ENCODE measurements around the gene DACT3.

The DACT3 gene, protein sequence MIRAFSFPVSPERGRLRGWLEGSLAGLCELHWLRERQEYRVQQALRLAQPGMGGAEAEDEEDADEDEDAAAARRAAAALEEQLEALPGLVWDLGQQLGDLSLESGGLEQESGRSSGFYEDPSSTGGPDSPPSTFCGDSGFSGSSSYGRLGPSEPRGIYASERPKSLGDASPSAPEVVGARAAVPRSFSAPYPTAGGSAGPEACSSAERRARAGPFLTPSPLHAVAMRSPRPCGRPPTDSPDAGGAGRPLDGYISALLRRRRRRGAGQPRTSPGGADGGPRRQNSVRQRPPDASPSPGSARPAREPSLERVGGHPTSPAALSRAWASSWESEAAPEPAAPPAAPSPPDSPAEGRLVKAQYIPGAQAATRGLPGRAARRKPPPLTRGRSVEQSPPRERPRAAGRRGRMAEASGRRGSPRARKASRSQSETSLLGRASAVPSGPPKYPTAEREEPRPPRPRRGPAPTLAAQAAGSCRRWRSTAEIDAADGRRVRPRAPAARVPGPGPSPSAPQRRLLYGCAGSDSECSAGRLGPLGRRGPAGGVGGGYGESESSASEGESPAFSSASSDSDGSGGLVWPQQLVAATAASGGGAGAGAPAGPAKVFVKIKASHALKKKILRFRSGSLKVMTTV

DNA sequence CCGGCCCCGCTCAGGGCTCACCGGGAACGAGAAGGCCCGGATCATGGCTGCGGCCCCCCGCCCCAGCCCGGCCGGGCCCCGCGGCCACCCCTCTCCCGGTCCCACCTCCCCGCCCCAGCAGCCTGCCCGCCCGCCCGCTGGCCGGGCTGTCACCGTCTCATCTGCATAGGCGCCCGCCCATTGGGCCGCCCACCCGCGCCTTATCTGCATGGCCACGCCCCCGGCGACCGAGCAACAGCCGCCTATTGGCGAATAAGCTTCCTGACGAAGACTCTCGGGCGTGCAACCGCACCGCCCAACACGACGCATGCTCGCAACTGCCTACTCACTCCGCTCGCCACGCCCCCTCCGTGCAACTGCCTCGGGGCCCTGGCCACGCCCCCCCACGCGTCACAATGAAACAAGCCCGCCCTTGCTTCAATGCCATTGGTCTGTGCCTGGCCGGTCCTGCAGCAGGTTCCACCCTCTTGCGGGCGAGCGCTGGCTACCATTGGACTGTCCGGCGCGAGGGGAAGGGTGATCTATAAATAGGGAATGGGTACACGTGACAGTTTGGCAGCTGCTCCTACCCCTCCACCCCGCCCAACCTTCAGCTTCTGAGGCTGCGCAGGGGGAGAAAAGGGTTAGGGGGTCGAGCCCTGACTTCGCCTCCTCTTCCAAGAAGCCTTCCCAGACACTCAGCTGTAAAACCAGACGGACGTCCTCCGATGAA lies at the start of gene DACT3:
TSS of gene DACT3 (minus strand) at position 163 of the 712 bp plus-strand sequence. CDS start at position 45, 118 bp downstream.
- no peaks in the 10 kb centered on the region for H3K27me3 ChIP-seq (ENCODE audit: insufficient read depth, low read length, poor library complexity, severe bottlenecking)
- H3K9me2 ChIP-seq (replicated peaks; ENCODE audit: low read depth, low read length), result no peaks in the 10 kb centered on the region
- TF ChIP-seq, protein P1, sequence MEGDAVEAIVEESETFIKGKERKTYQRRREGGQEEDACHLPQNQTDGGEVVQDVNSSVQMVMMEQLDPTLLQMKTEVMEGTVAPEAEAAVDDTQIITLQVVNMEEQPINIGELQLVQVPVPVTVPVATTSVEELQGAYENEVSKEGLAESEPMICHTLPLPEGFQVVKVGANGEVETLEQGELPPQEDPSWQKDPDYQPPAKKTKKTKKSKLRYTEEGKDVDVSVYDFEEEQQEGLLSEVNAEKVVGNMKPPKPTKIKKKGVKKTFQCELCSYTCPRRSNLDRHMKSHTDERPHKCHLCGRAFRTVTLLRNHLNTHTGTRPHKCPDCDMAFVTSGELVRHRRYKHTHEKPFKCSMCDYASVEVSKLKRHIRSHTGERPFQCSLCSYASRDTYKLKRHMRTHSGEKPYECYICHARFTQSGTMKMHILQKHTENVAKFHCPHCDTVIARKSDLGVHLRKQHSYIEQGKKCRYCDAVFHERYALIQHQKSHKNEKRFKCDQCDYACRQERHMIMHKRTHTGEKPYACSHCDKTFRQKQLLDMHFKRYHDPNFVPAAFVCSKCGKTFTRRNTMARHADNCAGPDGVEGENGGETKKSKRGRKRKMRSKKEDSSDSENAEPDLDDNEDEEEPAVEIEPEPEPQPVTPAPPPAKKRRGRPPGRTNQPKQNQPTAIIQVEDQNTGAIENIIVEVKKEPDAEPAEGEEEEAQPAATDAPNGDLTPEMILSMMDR (conservative IDR thresholded peaks at IDR 0.05; ENCODE audit: low read length), result no peak
- no peak for TF ChIP-seq EZH2phosphoT487 (IDR thresholded peaks at IDR 0.05; ENCODE audit: borderline replicate concordance)
- no peaks in the 10 kb centered on the region for H3K36me3 ChIP-seq (ENCODE audit: insufficient read depth, low read length)
- peaks cover 27% of the 10 kb centered on the region for H3K4me1 ChIP-seq (ENCODE audit: insufficient read depth, low read length, poor library complexity, severe bottlenecking)
- peak within 1 kb of the TSS; percentile 14 for H3K9ac ChIP-seq (ENCODE audit: low read depth, low read length, poor library complexity, severe bottlenecking)
- H4K20me1 ChIP-seq (ENCODE audit: insufficient read depth, low read length, poor library complexity, severe bottlenecking), result no peaks in the 10 kb centered on the region
- H3K4me3 ChIP-seq (ENCODE audit: low read length, poor library complexity, severe bottlenecking), result peak within 1 kb of the TSS; percentile 72
- peak within 1 kb of the TSS; percentile 84 for H3K4me2 ChIP-seq (ENCODE audit: low read depth, low read length, poor library complexity, severe bottlenecking)
- H3K79me2 ChIP-seq (ENCODE audit: insufficient read depth, low read length), result no peaks in the 10 kb centered on the region
- H3F3A ChIP-seq (ENCODE audit: low read depth), result 0 out of 2 replicates have a peak, but pooled peaks cover 4% of the 10 kb centered on the region
- peak within 1 kb of the TSS; percentile 76 for H2AFZ ChIP-seq (ENCODE audit: low read length)
- H3K9me3 ChIP-seq (ENCODE audit: insufficient read depth, low read depth, low read length), result no peaks in the 10 kb centered on the region

DNA sequence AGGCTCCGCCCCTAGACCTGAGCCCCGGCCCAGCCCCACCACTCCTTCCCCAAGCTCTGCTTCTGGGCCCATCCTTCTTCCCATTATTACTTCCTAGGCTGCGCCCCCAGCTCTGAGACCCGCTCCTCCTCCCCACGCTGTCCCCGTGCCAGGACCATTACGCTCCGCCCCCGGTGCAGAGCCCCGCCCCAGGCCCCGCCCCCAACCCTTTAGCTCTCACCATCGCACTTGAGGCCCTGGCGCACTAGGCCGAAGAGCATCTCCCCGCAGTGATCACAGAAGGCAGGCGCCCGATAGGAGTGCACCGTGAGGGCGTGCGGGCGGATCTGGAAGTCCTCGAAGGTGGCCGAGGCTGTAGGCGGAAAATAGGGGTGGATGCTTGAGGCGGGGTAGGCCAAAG lies 49.7 kb upstream of the DACT3 start:
- Histone ChIP-seq H3K36me3 (ENCODE audit: insufficient read depth, low read length) (peaks cover 29% of the 10 kb centered on the region; the same call in 1 of the 2 replicates), H3K9me2 (replicated peaks; ENCODE audit: low read depth, low read length) (no peaks in the 10 kb centered on the region), H3K79me2 (ENCODE audit: insufficient read depth, low read length) (peaks cover 45% of the 10 kb centered on the region), H3K4me2 (ENCODE audit: low read depth, low read length, poor library complexity, severe bottlenecking) (no peak overlapping the region), H3K9ac (ENCODE audit: low read depth, low read length, poor library complexity, severe bottlenecking) (no peak overlapping the region), H3K9me3 (ENCODE audit: insufficient read depth, low read depth, low read length) (no peaks in the 10 kb centered on the region), H3K4me1 (ENCODE audit: insufficient read depth, low read length, poor library complexity, severe bottlenecking) (peaks cover 18% of the 10 kb centered on the region), H3K4me3 (ENCODE audit: low read length, poor library complexity, severe bottlenecking) (no peak overlapping the region), H4K20me1 (ENCODE audit: insufficient read depth, low read length, poor library complexity, severe bottlenecking) (peaks cover 30% of the 10 kb centered on the region), H3F3A (ENCODE audit: low read depth) (peaks cover 4% of the 10 kb centered on the region; the same call in 1 of the 2 replicates), H2AFZ (ENCODE audit: low read length) (no peak overlapping the region), H3K27me3 (ENCODE audit: insufficient read depth, low read length, poor library complexity, severe bottlenecking) (no peaks in the 10 kb centered on the region)
- no peak for TF ChIP-seq EZH2phosphoT487 (IDR thresholded peaks at IDR 0.05; ENCODE audit: borderline replicate concordance)
- TF ChIP-seq, protein P1 (conservative IDR thresholded peaks at IDR 0.05; ENCODE audit: low read length), result no peak

DNA sequence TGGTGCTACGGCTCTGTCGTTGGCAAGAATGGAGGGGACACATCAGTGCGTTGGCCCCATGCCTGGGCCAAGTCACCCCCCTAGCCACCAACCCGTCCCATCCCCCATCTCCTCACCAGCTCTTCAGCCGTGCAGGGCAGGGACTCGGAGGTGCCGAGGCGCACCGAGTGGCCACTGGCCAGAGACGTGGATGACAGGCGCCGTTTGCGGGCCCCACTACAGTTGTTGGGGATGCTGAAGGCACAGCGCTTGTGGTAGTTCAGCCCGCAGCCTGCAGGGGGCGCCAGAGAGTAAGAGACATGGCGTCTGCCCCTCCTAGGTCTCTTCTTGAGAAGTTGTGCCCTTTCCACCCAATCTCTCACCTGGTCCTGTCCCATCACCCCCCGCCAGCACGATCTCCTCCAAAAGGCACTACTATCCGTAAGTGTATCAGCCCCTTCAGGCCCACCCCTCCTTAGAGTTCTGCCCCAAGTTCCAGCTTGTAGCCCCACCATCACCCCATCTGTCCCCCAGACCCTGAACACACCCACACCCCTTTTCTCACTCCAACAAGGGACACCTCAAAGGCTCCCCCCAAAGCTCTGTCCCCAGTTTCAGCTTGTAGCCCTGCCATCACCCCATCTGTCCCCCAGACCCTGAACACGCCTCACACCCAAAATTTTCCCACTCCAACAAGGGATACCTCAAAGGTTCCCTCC lies 43.5 kb upstream of the DACT3 start:
- no peaks in the 10 kb centered on the region for H3K4me1 ChIP-seq (ENCODE audit: insufficient read depth, low read length, poor library complexity, severe bottlenecking)
- H3K9me3 ChIP-seq (ENCODE audit: insufficient read depth, low read depth, low read length), result no peaks in the 10 kb centered on the region
- H3F3A ChIP-seq (ENCODE audit: low read depth), result no peaks in the 10 kb centered on the region
- no peak overlapping the region for H2AFZ ChIP-seq (ENCODE audit: low read length)
- H4K20me1 ChIP-seq (ENCODE audit: insufficient read depth, low read length, poor library complexity, severe bottlenecking), result peaks cover 12% of the 10 kb centered on the region
- H3K9ac ChIP-seq (ENCODE audit: low read depth, low read length, poor library complexity, severe bottlenecking), result no peak overlapping the region
- H3K36me3 ChIP-seq (ENCODE audit: insufficient read depth, low read length), result peaks cover 59% of the 10 kb centered on the region; the same call in 1 of the 2 replicates
- no peak overlapping the region for H3K4me2 ChIP-seq (ENCODE audit: low read depth, low read length, poor library complexity, severe bottlenecking)
- H3K27me3 ChIP-seq (ENCODE audit: insufficient read depth, low read length, poor library complexity, severe bottlenecking), result no peaks in the 10 kb centered on the region
- no peak overlapping the region for H3K4me3 ChIP-seq (ENCODE audit: low read length, poor library complexity, severe bottlenecking)
- TF ChIP-seq, protein P1 (conservative IDR thresholded peaks at IDR 0.05; ENCODE audit: low read length), result peak; percentile 87
- no peak for TF ChIP-seq EZH2phosphoT487 (IDR thresholded peaks at IDR 0.05; ENCODE audit: borderline replicate concordance)
- peaks cover 7% of the 10 kb centered on the region; the same call in 1 of the 2 replicates for H3K79me2 ChIP-seq (ENCODE audit: insufficient read depth, low read length)
- no peaks in the 10 kb centered on the region for H3K9me2 ChIP-seq (replicated peaks; ENCODE audit: low read depth, low read length)

Data from Loucy (cell line).